HG02759 (cell line): ENCODE measurements around the gene HAUS2.
"Not testable (repeated sequence)": the region's sequence is repeated elsewhere in the genome, so short reads cannot be mapped to it uniquely, and the experiment has no call there.

Experiments used
- ATAC-seq: cut with Tn5 transposase; IDR thresholded peaks from one replicate; pipeline ENCODE4 v1.9.1; 2021; ENCODE audit warnings: mild to moderate bottlenecking, moderate library complexity; ENCODE audit not compliant: unreplicated experiment

The HAUS2 gene

GRCh38 chr15:42575188-42576039, 26.8 kb downstream of the HAUS2 start, which contains the start of gene STARD9:
STARD9 (plus strand) TSS chr15:42575606; CDS start chr15:42575716, 110 bp downstream.
- ATAC-seq: peak; percentile 96

DNA sequence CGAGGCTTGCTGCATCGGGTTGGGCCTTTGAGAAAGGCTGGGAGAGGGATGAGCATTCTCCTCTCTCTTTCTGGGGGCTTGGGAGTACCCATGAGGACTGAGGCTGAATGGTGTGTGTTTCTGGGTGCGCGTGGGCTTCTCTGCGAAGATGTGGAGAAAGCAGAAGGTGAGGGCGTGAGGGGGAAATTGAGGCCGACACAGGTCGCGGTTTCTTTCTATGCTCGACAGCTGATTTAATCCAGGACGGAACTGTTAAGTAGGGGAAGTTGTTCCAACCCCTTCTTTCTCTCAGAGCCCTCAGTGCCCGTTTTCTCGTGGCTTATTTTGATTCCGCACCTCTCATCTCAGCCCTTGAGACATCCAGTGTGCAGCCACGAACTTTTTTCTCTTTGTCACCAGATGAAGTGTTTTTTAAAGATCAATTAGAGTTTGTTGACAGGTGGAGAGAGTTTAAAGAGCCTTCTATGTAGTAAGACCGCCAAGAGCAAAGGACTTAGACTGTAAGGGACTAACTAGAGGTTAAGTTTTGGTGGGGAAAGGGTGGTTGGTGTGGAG, 27.5 kb downstream of the HAUS2 start:
- ATAC-seq: no peak

DNA sequence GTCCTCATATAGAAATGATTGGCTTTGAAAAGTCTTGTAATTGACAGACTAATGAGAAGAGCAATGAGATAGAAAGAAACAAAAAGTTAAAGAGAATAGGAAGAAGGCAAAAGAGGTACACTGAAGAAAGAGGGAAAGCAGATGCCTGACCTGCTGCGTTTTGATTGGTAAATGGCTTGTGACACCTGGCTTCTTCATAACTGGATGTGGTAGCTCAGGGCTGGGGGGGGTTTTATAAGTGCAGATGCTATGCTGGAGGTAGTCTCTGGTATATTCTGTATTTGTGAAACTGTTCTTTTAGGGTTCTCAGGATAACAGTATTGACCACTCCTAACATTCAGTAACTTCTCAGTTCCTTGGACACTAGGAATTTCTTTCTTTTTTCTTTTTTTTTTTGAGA, 28.1 kb downstream of the HAUS2 start:
- no peak for ATAC-seq

GRCh38 chr15:42577514-42578031, 28.9 kb downstream of the HAUS2 start:
- ATAC-seq: no peak

DNA sequence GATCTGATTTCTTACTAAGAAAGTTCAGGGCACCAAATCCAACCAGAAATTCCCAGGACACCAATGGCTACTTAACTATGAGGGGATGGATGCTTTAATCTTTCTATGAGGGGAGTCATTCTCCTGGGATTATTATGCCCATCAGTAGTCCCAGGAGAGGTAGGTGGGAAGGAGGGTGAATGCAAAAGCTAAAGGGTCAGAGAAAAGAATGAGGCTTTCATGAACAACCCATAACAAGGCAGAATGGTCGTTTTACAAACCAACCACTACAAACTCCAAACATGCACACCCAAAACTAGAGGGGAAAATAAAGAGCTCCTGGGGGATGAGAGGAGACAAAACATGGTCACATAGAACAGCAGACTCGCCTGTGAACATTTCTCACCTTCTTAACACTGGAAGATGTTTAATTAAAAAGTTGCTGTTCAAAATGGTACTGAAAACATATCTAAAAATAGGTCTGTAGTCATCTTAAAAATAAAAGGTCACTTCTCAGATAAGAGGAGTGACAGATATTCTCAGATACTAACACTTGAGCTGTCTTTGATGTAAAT, 30.4 kb downstream of the HAUS2 start:
- no peak for ATAC-seq

DNA sequence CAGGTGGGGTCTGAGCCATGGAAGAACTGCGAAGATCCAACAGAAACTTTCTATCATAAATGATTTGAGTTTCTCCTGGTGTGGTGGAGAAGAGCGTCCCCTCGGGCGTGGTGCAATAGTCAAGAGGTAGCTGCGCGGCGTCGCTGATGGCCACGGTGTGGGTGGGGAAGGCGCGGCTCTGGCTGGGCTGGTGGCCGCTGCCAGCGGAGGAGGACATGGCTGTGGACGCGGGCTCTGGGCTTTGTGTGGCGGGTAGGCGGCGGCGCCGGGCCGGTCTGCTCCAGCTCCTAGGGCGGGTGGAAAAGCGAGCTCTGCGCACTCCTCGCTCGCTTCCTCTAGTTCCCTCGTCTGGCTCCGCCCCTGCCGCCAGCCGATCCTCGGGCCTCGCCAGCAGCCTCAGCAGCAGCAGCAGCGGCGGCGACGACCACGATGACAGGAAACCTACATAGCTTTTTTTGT, 32.7 kb downstream of the HAUS2 start:
- ATAC-seq: peak; percentile 90

GRCh38 chr15:42582569-42583375, 34.1 kb downstream of the HAUS2 start:
- no peak for ATAC-seq

- ATAC-seq: no peak
Measured at GRCh38 chr15:42584031-42584765, 35.6 kb downstream of the HAUS2 start.

GRCh38 chr15:42590619-42591237, 42.1 kb downstream of the HAUS2 start:
- ATAC-seq: no peak

DNA sequence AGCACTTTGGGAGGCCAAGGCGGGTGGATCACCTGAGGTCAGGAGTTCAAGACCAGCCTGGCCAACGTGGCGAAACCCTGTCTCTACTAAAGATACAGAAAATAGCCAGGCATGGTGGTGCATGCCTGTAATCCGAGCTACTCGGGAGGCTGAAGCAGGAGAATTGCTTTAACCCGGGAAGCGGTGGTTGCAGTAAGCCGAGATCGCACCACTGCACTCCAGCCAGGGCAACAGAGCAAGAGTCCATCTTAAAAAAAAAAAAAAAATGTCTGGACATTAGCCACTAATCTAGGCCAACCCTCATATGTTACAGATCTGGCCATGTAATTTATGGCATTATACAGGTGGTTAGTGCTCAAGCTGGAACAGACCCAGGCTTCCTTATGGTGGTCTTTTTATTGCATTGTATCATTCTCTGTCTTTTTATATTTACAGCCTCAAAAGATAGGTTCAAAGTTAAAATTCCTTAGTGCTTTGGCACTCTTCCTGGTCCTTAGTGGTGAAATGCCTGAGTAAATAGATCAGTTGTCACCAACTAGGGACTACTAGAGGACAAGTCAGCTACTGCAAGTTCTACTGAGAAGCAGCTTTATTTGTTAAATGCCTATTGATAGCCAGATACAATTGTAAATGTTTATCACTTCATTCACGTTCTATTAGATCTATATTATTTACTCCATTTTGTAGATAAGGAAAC, 42.7 kb downstream of the HAUS2 start:
- ATAC-seq: no peak

- no peak for ATAC-seq
Measured at GRCh38 chr15:42592716-42593115, 44.1 kb downstream of the HAUS2 start.

DNA sequence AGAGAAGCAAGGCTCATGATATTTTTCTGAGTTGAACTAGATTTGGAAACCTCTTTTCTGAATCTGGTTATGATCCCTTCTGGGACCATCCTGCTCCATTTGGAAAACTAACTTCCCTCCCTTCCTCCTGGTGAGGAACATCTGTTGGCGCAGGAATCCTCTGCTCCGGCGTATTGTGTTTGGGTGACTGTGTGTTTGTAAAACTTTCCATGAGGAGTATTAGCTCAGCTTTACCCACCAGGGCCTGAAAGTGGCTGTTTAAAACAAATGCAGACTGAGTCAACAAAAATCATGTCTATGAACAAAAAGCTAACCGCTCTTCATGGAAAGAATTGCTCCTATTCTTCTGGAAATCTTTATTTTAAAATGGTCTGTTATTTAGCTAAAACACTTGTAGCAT, 44.5 kb downstream of the HAUS2 start:
- ATAC-seq: no peak

DNA sequence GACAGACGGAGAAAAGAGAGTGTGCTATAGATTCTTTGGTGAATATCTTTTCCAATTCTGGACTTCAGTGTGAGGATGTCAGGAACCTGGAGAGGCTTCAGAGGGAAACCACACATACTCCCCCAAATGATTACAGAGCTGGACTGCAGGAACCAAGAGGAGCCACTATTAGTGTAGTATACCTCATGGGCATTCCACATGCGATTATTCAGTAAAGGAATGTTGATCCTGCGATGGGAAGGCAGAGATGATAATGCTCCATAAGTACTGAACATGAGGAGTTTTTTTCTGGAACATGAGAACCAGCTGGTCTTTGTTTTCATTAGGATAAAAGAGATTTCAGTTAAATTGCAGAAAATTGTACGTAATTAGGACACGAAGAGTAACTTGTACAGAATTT, 45.5 kb downstream of the HAUS2 start:
- no peak for ATAC-seq

DNA sequence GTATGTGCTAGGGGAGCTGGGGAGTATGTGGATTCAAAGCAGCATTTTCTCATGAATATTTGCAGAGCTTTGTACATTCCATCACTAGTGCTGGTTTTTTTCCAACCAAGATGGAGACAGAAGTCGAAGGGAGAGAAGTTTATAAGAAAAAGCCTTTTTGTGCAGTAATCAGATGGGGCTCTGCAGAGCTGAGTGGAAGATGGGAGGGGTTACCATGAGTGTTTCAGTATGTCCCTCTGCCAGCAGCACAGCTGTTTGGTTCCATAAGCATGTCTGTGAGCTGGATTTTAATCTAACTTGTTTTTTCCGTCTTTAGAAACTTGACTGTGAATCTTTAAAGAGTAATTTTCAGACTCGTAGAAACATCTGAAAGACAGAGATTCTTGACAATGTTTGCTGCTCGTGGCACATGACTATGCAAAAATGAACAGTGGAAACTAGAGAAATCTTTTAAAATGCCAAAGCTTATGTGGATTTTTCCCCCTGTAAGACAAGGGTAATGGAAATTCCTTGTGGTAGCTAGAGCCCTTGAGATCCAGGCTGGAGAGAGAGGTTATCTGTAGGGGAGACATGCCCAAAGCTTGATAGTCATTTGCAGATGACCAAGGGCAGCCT, 47.1 kb downstream of the HAUS2 start:
- no peak for ATAC-seq

GRCh38 chr15:42601316-42601715, 52.7 kb downstream of the HAUS2 start:
- not testable (repeated sequence) for ATAC-seq

DNA sequence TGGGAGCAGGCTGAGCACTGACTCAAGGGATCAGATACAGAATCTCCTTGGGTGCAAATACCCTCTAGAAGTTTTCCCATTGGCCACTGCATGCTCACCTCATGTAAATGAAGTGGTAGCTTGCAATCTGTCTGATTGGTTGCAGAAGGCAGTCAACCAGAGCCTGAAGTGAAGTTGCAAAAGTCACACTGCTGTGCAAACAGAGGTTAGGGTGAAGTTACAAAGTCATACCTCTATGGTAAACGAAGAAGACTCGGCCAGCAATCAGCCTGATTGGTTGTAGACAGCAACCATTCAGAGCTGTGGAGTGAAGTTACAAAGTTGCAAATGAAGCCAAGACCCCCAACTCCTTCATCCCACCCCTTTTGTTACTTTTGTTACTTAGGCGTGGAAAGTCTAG, 53.9 kb downstream of the HAUS2 start:
- no peak for ATAC-seq

- ATAC-seq: no peak
Measured at GRCh38 chr15:42603978-42604377, 55.3 kb downstream of the HAUS2 start.

- ATAC-seq: no peak
Measured at GRCh38 chr15:42604894-42605744, 56.5 kb downstream of the HAUS2 start.
